H1 (cell line): Measurements from ENCODE around the gene SELPLG. TPM values are rescaled to one million over a fixed set of nuclear protein-coding genes. Genes with fewer than 3 reads are reported as not detected.
"Not testable (repeated sequence)": the region's sequence is repeated elsewhere in the genome, so short reads cannot be mapped to it uniquely, and the experiment has no call there.

Experiments used
- CTCF ChIA-PET: fragments of 300-600 bp; sonication (Branson Sonifier 250); formaldehyde crosslinking; loops from one replicate; lab custom pipeline; 2021; ENCODE audit not compliant: partially characterized antibody; lab: Charles Lee
- POLR2A ChIA-PET: fragments of 300-600 bp; sonication (Branson Sonifier 250); formaldehyde crosslinking; loops from one replicate; lab custom pipeline; 2021; ENCODE audit warnings: inconsistent platforms; ENCODE audit not compliant: partially characterized antibody; lab: Charles Lee
- DNase-seq, 2 experiments: peaks; one replicate each; pipeline versions ENCODE4 v3.0.0 to v3.0.0-alpha.2; 2010 to 2022; ENCODE audit warnings: low spot score in 2 of 2, low read depth in 1 of 2, mixed read lengths in 1 of 2
- FAIRE-seq: peaks from 2 replicates; lab custom pipeline; 2011; peaks lifted over from hg19 to GRCh38; lab: Jason Lieb, UNC
- H2AFZ ChIP-seq: 2 replicates; pipeline ENCODE4 v1.8.1; 2012; ENCODE audit warnings: low read length, inconsistent platforms
- H2AK5ac ChIP-seq: 2 replicates; pipeline ENCODE4 v1.6.1; 2013; ENCODE audit warnings: low read depth, low read length
- H2BK120ac ChIP-seq: replicated peaks from 2 replicates; pipeline ENCODE3; 2013; ENCODE audit warnings: low read depth, low read length, inconsistent platforms
- H2BK12ac ChIP-seq: 2 replicates; pipeline ENCODE4 v1.6.1; 2013; ENCODE audit warnings: low read depth, low read length
- H2BK15ac ChIP-seq: 2 replicates; pipeline ENCODE4 v1.6.1; 2013; ENCODE audit warnings: low read length
- H2BK20ac ChIP-seq: 2 replicates; pipeline ENCODE4 v1.6.1; 2013; ENCODE audit warnings: low read length
- H2BK5ac ChIP-seq: 2 replicates; pipeline ENCODE4 v1.6.1; 2013; ENCODE audit warnings: low read depth, low read length
- H3K14ac ChIP-seq: 2 replicates; pipeline ENCODE4 v1.6.1; 2013; ENCODE audit warnings: inconsistent platforms; ENCODE audit not compliant: insufficient read length
- H3K18ac ChIP-seq: 2 replicates; pipeline ENCODE4 v1.6.1; 2013; ENCODE audit warnings: low read length; ENCODE audit errors: extremely low read depth
- H3K23ac ChIP-seq: 2 replicates; pipeline ENCODE4 v1.6.1; 2013; ENCODE audit warnings: inconsistent platforms; ENCODE audit not compliant: insufficient read length
- H3K23me2 ChIP-seq: 2 replicates; pipeline ENCODE4 v1.6.1; 2013; ENCODE audit warnings: low read depth, low read length
- H3K27ac ChIP-seq: 2 replicates; pipeline ENCODE4 v1.6.1; 2011; ENCODE audit warnings: low read depth, low read length, inconsistent platforms
- H3K27me3 ChIP-seq, 4 experiments: replicated peaks in 1 of 4; 1 replicate in 1 of 4; 2 replicates in 3 of 4; pipeline versions ENCODE4 v1.6.1 to v1.8.1; 2011 to 2013; ENCODE audit warnings: low read length in 3 of 4, mild to moderate bottlenecking in 3 of 4, inconsistent platforms in 2 of 4, mixed read lengths in 2 of 4, moderate library complexity in 1 of 4; ENCODE audit not compliant: control insufficient read depth in 3 of 4, insufficient read depth in 3 of 4; ENCODE audit errors: extremely low read depth in 1 of 4
- H3K36me3 ChIP-seq, 4 experiments: 2 replicates each; pipeline versions ENCODE4 v1.6.1 to v1.8.1; 2011 to 2013; ENCODE audit warnings: mild to moderate bottlenecking in 4 of 4, low read length in 3 of 4, moderate library complexity in 2 of 4, control low read depth in 1 of 4, inconsistent platforms in 1 of 4; ENCODE audit not compliant: insufficient read depth in 4 of 4, control insufficient read depth in 2 of 4
- H3K4ac ChIP-seq: replicated peaks from 2 replicates; pipeline ENCODE3; 2013; ENCODE audit warnings: low read length, low read depth, mixed read lengths, inconsistent platforms; ENCODE audit not compliant: insufficient read length
- H3K4me1 ChIP-seq, 4 experiments: replicated peaks in 1 of 4; 1 replicate in 1 of 4; 2 replicates in 3 of 4; pipeline versions ENCODE4 v1.6.1 to v1.8.1; 2011 to 2013; ENCODE audit warnings: low read length in 3 of 4, inconsistent platforms in 2 of 4, mixed read lengths in 1 of 4; ENCODE audit not compliant: insufficient read depth in 4 of 4, control insufficient read depth in 3 of 4
- H3K4me2 ChIP-seq, 2 experiments: 2 replicates each; pipeline versions ENCODE4 v1.6.1 to v1.8.1; 2011 to 2013; ENCODE audit warnings: low read depth in 2 of 2, low read length in 2 of 2, control low read depth in 1 of 2, inconsistent platforms in 1 of 2, mild to moderate bottlenecking in 1 of 2; ENCODE audit not compliant: insufficient read depth in 1 of 2
- H3K4me3 ChIP-seq, 4 experiments: fragments of 200-600, 300-600 bp in 1 of 4; sonication (generic), shearing (Covaris generic), sonication (Bioruptor Twin) in 1 of 4; 2 replicates each; pipeline versions ENCODE4 v1.5.1 to v1.8.1; 2011 to 2016; ENCODE audit warnings: low read length in 4 of 4, low read depth in 3 of 4, control low read depth in 2 of 4, inconsistent platforms in 2 of 4, mild to moderate bottlenecking in 2 of 4, mixed read lengths in 1 of 4, moderate library complexity in 1 of 4; ENCODE audit not compliant: insufficient read depth in 2 of 4; ENCODE audit errors: extremely low read depth in 1 of 4
- H3K56ac ChIP-seq: replicated peaks from 2 replicates; pipeline ENCODE3; 2013; ENCODE audit warnings: low read depth, mild to moderate bottlenecking, mixed read lengths, low read length, inconsistent platforms; ENCODE audit not compliant: insufficient read length
- H3K79me1 ChIP-seq: 2 replicates; pipeline ENCODE4 v1.6.1; 2013; ENCODE audit warnings: low read depth, low read length, control low read depth
- H3K79me2 ChIP-seq, 2 experiments: 2 replicates each; pipeline versions ENCODE4 v1.6.1 to v1.8.1; 2012 to 2013; ENCODE audit warnings: low read length in 2 of 2, mild to moderate bottlenecking in 2 of 2, inconsistent platforms in 1 of 2; ENCODE audit not compliant: insufficient read depth in 2 of 2, control insufficient read depth in 1 of 2
- H3K9ac ChIP-seq, 4 experiments: replicated peaks in 1 of 4; 1 replicate in 1 of 4; 2 replicates in 3 of 4; pipeline versions ENCODE4 v1.6.1 to v1.8.1; 2011 to 2013; ENCODE audit warnings: low read depth in 3 of 4, low read length in 3 of 4, control low read depth in 2 of 4, mild to moderate bottlenecking in 2 of 4, moderate library complexity in 2 of 4, inconsistent platforms in 1 of 4; ENCODE audit errors: extremely low read depth in 1 of 4
- H3K9me3 ChIP-seq, 2 experiments: 2 replicates each; pipeline versions ENCODE4 v1.6.1 to v1.8.1; 2012 to 2013; ENCODE audit warnings: mild to moderate bottlenecking in 2 of 2, moderate library complexity in 2 of 2, control low read depth in 1 of 2, inconsistent platforms in 1 of 2, low read depth in 1 of 2, low read length in 1 of 2, mixed read lengths in 1 of 2; ENCODE audit not compliant: insufficient read depth in 2 of 2
- H4K20me1 ChIP-seq, 2 experiments: replicated peaks in 1 of 2; 2 replicates each; pipeline versions ENCODE3 to v1.8.1; 2011 to 2013; ENCODE audit warnings: inconsistent platforms in 2 of 2, low read length in 2 of 2, mild to moderate bottlenecking in 1 of 2; ENCODE audit not compliant: insufficient read depth in 2 of 2, control insufficient read depth in 1 of 2
- H4K5ac ChIP-seq: 2 replicates; pipeline ENCODE4 v1.6.1; 2013; ENCODE audit warnings: low read length, low read depth, mixed read lengths, inconsistent platforms; ENCODE audit not compliant: insufficient read length
- H4K8ac ChIP-seq: 2 replicates; pipeline ENCODE4 v1.8.0; 2013; ENCODE audit warnings: mild to moderate bottlenecking, moderate library complexity, low read length, inconsistent platforms; ENCODE audit not compliant: insufficient read depth; ENCODE audit errors: extremely low read depth
- H4K91ac ChIP-seq: replicated peaks from 2 replicates; pipeline ENCODE3; 2013; ENCODE audit warnings: low read length, mixed read lengths, inconsistent platforms; ENCODE audit not compliant: insufficient read length
- WGBS, 2 experiments: shearing (Covaris generic) in 1 of 2; methylation state at CpG; one replicate each; pipeline versions ENCODE4 v1.1.6 to v1.1.7; 2013 to 2015; ENCODE audit warnings: low lambda C conversion rate in 2 of 2, mixed read lengths in 2 of 2, inconsistent platforms in 1 of 2, low coverage in 1 of 2, missing lambda C conversion rate in 1 of 2; ENCODE audit not compliant: insufficient replicate concordance in 2 of 2, insufficient coverage in 1 of 2, insufficient read length in 1 of 2; ENCODE audit errors: extremely low coverage in 1 of 2, missing lambda C conversion rate in 1 of 2; 5-methylcytosine and 5-hydroxymethylcytosine counted together
- polyA plus RNA-seq, 7 experiments: library from polyadenylated mRNA; depleted of rRNA in 3 of 7; stranded (reverse) in 5 of 7; unstranded in 2 of 7; fragments of >200 nt in 5 of 7; fragments of 200-250 nt in 2 of 7; gene quantifications; 1 replicate in 5 of 7; 2 replicates in 1 of 7; 4 replicates in 1 of 7; pipeline versions ENCODE4 v1.2.1 to v1.2.3, GENCODE V29; 2011 to 2013; ENCODE audit warnings: missing spikeins in 2 of 7, mixed read lengths in 2 of 7
- total RNA-seq: library from RNA; stranded (reverse); fragmentation: NEBNext Ultra II Directional; extraction: Animal tissue kit (Norgen Biotek cat#: 25700); gene quantifications from 2 replicates; pipeline ENCODE4 v1.2.1, GENCODE V29; 2021

Gene SELPLG
- total and polyA plus RNA-seq, 2 of the 8 experiments (the other 6 are each of a cell fraction or from before 2014, with no cell fraction given): 0.18 TPM; not detected in 1

DNA sequence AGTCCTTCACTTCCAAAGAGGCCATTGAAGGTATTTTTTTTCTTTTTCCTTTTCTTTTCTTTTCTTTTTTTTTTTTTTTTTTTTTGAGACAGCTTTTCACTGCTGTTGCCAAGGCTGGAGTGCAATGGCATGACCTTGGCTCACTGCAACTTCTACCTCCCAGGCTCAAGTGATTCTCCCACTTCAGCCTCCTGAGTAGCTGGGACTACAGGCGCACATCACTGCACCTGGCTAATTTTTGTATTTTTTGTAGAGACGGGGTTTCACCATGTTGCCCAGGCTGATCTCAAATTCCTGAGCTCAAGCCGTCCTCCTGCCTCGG, 14.8 kb downstream of the SELPLG start:
- not testable (repeated sequence) for H3K4me2 ChIP-seq, H3K27ac ChIP-seq, H4K5ac ChIP-seq, H3K4ac ChIP-seq, H3K79me1 ChIP-seq, H3K4me3 ChIP-seq, H2BK12ac ChIP-seq, H3K9ac ChIP-seq, H3K14ac ChIP-seq, FAIRE-seq, H3K23ac ChIP-seq, H4K91ac ChIP-seq, H2BK15ac ChIP-seq, H3K18ac ChIP-seq, H3K4me1 ChIP-seq, H2AK5ac ChIP-seq, DNase-seq, H3K56ac ChIP-seq, H2AFZ ChIP-seq, H2BK120ac ChIP-seq, H3K27me3 ChIP-seq, H3K79me2 ChIP-seq, H4K8ac ChIP-seq, H3K36me3 ChIP-seq, H2BK5ac ChIP-seq, H4K20me1 ChIP-seq, H3K9me3 ChIP-seq, H3K23me2 ChIP-seq, H2BK20ac ChIP-seq
- ChIA-PET CTCF (interaction anchor here (0.6 to 22.5 kb wide), 20 partner anchors 8 to 450 kb away, joined by 3 to 523 read pairs (median 8); partner anchors contain the start of genes ISCU, SART3 and SELPLG), POLR2A (interaction anchor here (0.7 to 3.5 kb wide), 6 partner anchors 12 to 58 kb away, joined by 3 to 14 read pairs (median 4); partner anchors contain the start of genes ISCU and SART3)
- WGBS, 2 experiments: 87% methylated on average over 4 of the region's 4 CpGs; no CpG with 5 or more reads in 1 of the 2 experiments
